Mesendoderm (in vitro differentiated cells): ENCODE results near the gene RNMT.

Experiments used
- DNase-seq: peaks from one replicate; pipeline ENCODE4 v3.0.0; 2013
- H2AK5ac ChIP-seq: 2 replicates; pipeline ENCODE4 v1.6.1; 2013; ENCODE audit warnings: low read length, inconsistent platforms
- H2BK120ac ChIP-seq: 2 replicates; pipeline ENCODE4 v1.6.1; 2013; ENCODE audit warnings: low read depth, mild to moderate bottlenecking, low read length, moderate library complexity, mixed read lengths
- H2BK15ac ChIP-seq: replicated peaks from 2 replicates; pipeline ENCODE4 v1.6.1; 2013; ENCODE audit warnings: low read depth, mild to moderate bottlenecking, moderate library complexity
- H2BK5ac ChIP-seq: 2 replicates; pipeline ENCODE4 v1.6.1; 2013; ENCODE audit warnings: low read length, inconsistent platforms
- H3K18ac ChIP-seq: 2 replicates; pipeline ENCODE4 v1.6.1; 2013; ENCODE audit warnings: mild to moderate bottlenecking, low read length, mixed read lengths
- H3K23ac ChIP-seq: one replicate; pipeline ENCODE4 v1.6.1; 2013; ENCODE audit warnings: low read length
- H3K27ac ChIP-seq: 2 replicates; pipeline ENCODE4 v1.5.1; 2013; ENCODE audit warnings: low read depth, mild to moderate bottlenecking, inconsistent platforms, low read length, moderate library complexity
- H3K27me3 ChIP-seq: 2 replicates; pipeline ENCODE4 v1.6.1; 2013; ENCODE audit warnings: low read length, control low read depth, mild to moderate bottlenecking, inconsistent platforms; ENCODE audit not compliant: insufficient read depth, poor library complexity
- H3K36me3 ChIP-seq: 2 replicates; pipeline ENCODE4 v1.6.1; 2013; ENCODE audit warnings: low read length, inconsistent platforms; ENCODE audit not compliant: control insufficient read depth, insufficient read depth
- H3K4ac ChIP-seq: one replicate; pipeline ENCODE4 v1.6.1; 2013; ENCODE audit warnings: low read depth, mild to moderate bottlenecking, low read length, moderate library complexity
- H3K4me1 ChIP-seq: 2 replicates; pipeline ENCODE4 v1.6.1; 2013; ENCODE audit warnings: low read depth, low read length, inconsistent platforms; ENCODE audit not compliant: control insufficient read depth
- H3K4me2 ChIP-seq: 2 replicates; pipeline ENCODE4 v1.6.1; 2013; ENCODE audit warnings: low read length
- H3K4me3 ChIP-seq: 2 replicates; pipeline ENCODE4 v1.5.1; 2013; ENCODE audit warnings: mild to moderate bottlenecking, low read length
- H3K56ac ChIP-seq: one replicate; pipeline ENCODE4 v1.6.1; 2013; ENCODE audit warnings: low read length
- H3K79me1 ChIP-seq: 2 replicates; pipeline ENCODE4 v1.6.1; 2013; ENCODE audit warnings: low read length, inconsistent platforms
- H3K79me2 ChIP-seq: 2 replicates; pipeline ENCODE4 v1.6.1; 2013; ENCODE audit warnings: mild to moderate bottlenecking, low read length; ENCODE audit not compliant: control insufficient read depth, insufficient read depth
- H3K9ac ChIP-seq: 2 replicates; pipeline ENCODE4 v1.6.1; 2013; ENCODE audit warnings: low read length, inconsistent platforms
- H4K5ac ChIP-seq: one replicate; pipeline ENCODE4 v1.6.1; 2013; ENCODE audit warnings: low read length
- H4K8ac ChIP-seq: one replicate; pipeline ENCODE4 v1.6.1; 2013; ENCODE audit warnings: low read depth, mild to moderate bottlenecking, control low read depth, low read length, moderate library complexity
- WGBS: extraction: QIAGEN DNeasy Blood & Tissue Kit; methylation state at CpG from one replicate; pipeline ENCODE4 v1.1.7; 2013; ENCODE audit warnings: low lambda C conversion rate, missing lambda C conversion rate; ENCODE audit not compliant: insufficient coverage; ENCODE audit errors: extremely low coverage; 5-methylcytosine and 5-hydroxymethylcytosine counted together

Gene RNMT

GRCh38 chr18:13703899-13704298 is 22.6 kb upstream of the RNMT start:
- Histone ChIP-seq H2BK5ac (no peak overlapping the region), H3K4me3 (no peak overlapping the region), H3K4ac (no peak overlapping the region), H3K56ac (no peak overlapping the region), H3K9ac (no peak overlapping the region), H3K23ac (no peak overlapping the region), H3K79me1 (peaks cover 8% of the 10 kb centered on the region), H3K27ac (no peak overlapping the region), H3K79me2 (peaks cover 6% of the 10 kb centered on the region), H3K18ac (no peak overlapping the region), H3K4me1 (no peaks in the 10 kb centered on the region), H3K27me3 (no peaks in the 10 kb centered on the region), H2BK120ac (no peak overlapping the region), H3K4me2 (no peak overlapping the region), H4K5ac (no peak overlapping the region), H2BK15ac (no peak overlapping the region), H2AK5ac (no peak overlapping the region), H4K8ac (no peak overlapping the region), H3K36me3 (no peaks in the 10 kb centered on the region)
- WGBS: no CpG with 5 or more reads among the region's 1 CpG
- peak; percentile 68 for DNase-seq

GRCh38 chr18:13710414-13710831 is 16.1 kb upstream of the RNMT start:
- H3K56ac ChIP-seq: no peak overlapping the region
- peaks cover 22% of the 10 kb centered on the region for H3K79me2 ChIP-seq
- no peak overlapping the region for H3K4ac ChIP-seq
- no peak overlapping the region for H3K9ac ChIP-seq
- no peaks in the 10 kb centered on the region for H3K36me3 ChIP-seq
- H3K27ac ChIP-seq: no peak overlapping the region
- no peak overlapping the region for H4K8ac ChIP-seq
- H3K4me1 ChIP-seq: peaks cover 2% of the 10 kb centered on the region
- H3K23ac ChIP-seq: no peak overlapping the region
- H3K27me3 ChIP-seq: no peaks in the 10 kb centered on the region
- no peak for DNase-seq
- no peak overlapping the region for H2BK5ac ChIP-seq
- no peak overlapping the region for H2BK120ac ChIP-seq
- peaks cover 10% of the 10 kb centered on the region for H3K79me1 ChIP-seq
- no peak overlapping the region for H3K18ac ChIP-seq
- no peak overlapping the region for H3K4me2 ChIP-seq
- H2AK5ac ChIP-seq: no peak overlapping the region
- no peak overlapping the region for H4K5ac ChIP-seq
- H3K4me3 ChIP-seq: no peak overlapping the region
- WGBS: no CpG with 5 or more reads among the region's 6 CpGs
- no peak overlapping the region for H2BK15ac ChIP-seq

DNA sequence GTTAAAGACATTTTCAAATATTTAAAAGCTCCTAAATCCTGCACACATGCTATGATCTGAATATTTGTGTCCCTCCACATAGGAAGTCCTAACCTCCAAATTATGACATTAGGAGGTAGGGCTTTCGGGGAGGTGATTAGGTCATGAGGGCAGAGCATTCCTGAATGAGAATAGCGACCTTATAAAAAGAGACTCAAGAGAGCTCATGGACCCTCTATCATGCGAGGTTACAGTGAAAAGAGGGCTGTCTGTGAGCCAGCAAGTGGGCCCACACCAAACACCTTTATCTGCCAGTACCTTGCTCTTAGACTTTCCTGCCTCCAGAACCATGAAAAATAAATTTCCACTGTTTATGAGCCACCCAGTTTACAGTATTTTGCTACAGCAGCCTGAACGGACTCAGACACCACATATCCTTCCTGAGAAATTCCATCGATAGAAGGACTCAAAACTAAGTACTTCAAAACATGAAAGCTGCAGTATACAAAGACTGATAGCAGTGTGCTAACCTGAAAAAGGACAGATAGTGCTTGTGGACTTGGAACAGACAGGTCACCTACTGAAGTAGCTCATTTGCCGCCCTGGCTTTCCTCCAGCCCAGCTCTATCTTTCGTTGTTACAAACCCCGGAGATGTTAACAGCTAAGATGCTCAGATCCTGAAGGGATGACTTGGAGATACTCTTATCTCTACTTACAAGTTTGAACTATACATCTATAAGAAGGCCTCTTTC is 13.9 kb upstream of the RNMT start:
- Histone ChIP-seq H3K18ac (no peak overlapping the region), H4K5ac (no peak overlapping the region), H2BK120ac (no peak overlapping the region), H2BK15ac (no peak overlapping the region), H3K56ac (no peak overlapping the region), H3K27ac (no peak overlapping the region), H3K4me3 (no peak overlapping the region), H3K4me2 (no peak overlapping the region), H3K36me3 (no peaks in the 10 kb centered on the region), H3K4ac (no peak overlapping the region), H3K79me1 (peaks cover 12% of the 10 kb centered on the region), H3K27me3 (no peaks in the 10 kb centered on the region), H3K79me2 (peaks cover 24% of the 10 kb centered on the region), H2AK5ac (no peak overlapping the region), H4K8ac (no peak overlapping the region), H3K9ac (no peak overlapping the region), H3K4me1 (peaks cover 2% of the 10 kb centered on the region), H2BK5ac (no peak overlapping the region), H3K23ac (no peak overlapping the region)
- WGBS: no CpG with 5 or more reads among the region's 8 CpGs
- no peak for DNase-seq

- no peak overlapping the region for H2AK5ac ChIP-seq
- no peak overlapping the region for H2BK15ac ChIP-seq
- no peak overlapping the region for H3K4ac ChIP-seq
- H3K79me2 ChIP-seq: peaks cover 31% of the 10 kb centered on the region
- H3K56ac ChIP-seq: no peak overlapping the region
- no peak overlapping the region for H3K18ac ChIP-seq
- H3K4me3 ChIP-seq: no peak overlapping the region
- no peak overlapping the region for H3K4me2 ChIP-seq
- peaks cover 15% of the 10 kb centered on the region for H3K79me1 ChIP-seq
- no peaks in the 10 kb centered on the region for H3K36me3 ChIP-seq
- H3K9ac ChIP-seq: no peak overlapping the region
- H3K23ac ChIP-seq: no peak overlapping the region
- WGBS: no CpG with 5 or more reads among the region's 8 CpGs
- no peak for DNase-seq
- H3K4me1 ChIP-seq: peaks cover 2% of the 10 kb centered on the region
- H2BK120ac ChIP-seq: no peak overlapping the region
- H3K27me3 ChIP-seq: no peaks in the 10 kb centered on the region
- H4K5ac ChIP-seq: no peak overlapping the region
- no peak overlapping the region for H2BK5ac ChIP-seq
- H3K27ac ChIP-seq: no peak overlapping the region
- H4K8ac ChIP-seq: no peak overlapping the region
Measured at GRCh38 chr18:13713455-13714055, 12.9 kb upstream of the RNMT start.

DNA sequence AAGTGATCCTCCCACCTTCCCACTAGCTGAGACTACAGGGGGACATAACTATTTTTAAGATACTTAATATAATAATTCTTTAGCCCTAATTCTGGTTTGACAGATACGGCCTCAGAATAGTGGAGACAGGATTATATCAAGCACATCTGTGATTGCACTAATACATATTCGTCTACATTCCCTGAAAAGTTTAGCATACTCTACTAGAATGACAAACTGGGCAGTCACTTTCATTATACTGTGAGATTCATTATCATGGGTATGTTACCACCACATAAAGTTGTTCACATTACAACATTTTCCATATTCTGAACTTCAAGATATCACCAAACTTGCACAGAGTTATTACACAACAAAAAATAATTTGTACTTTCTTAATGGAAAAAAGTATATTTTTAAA is 11.1 kb upstream of the RNMT start:
- Histone ChIP-seq H3K56ac (no peak overlapping the region), H2AK5ac (no peak overlapping the region), H4K5ac (no peak overlapping the region), H2BK15ac (no peak overlapping the region), H2BK5ac (no peak overlapping the region), H3K36me3 (no peaks in the 10 kb centered on the region), H4K8ac (no peak overlapping the region), H3K4me2 (no peak overlapping the region), H3K18ac (no peak overlapping the region), H3K79me1 (peaks cover 21% of the 10 kb centered on the region), H2BK120ac (no peak overlapping the region), H3K23ac (no peak overlapping the region), H3K4ac (no peak overlapping the region), H3K27me3 (no peaks in the 10 kb centered on the region), H3K4me1 (peaks cover 2% of the 10 kb centered on the region), H3K4me3 (no peak overlapping the region), H3K9ac (no peak overlapping the region), H3K79me2 (peaks cover 33% of the 10 kb centered on the region), H3K27ac (no peak overlapping the region)
- no peak for DNase-seq
- no CpG with 5 or more reads among the region's 2 CpGs for WGBS
